Measurements from ENCODE around the gene KCND3.

KCND3 gene

GRCh38 chr1:111990026-111990877, 784 bp upstream of the KCND3 start (continued):
- TF ChIP-seq BCL6B (tag by site-specific recombination; IDR thresholded peaks at IDR 0.05) (no peak), RBAK (tag by site-specific recombination; IDR thresholded peaks at IDR 0.05) (no peak), FEZF1 (tag by site-specific recombination; IDR thresholded peaks at IDR 0.05) (no peak)

- POLR2A ChIA-PET: no interaction called here
- no peaks in the 10 kb centered on the region for H3K9me3 ChIP-seq (ENCODE audit: control insufficient read depth, insufficient read depth, low read depth, low read length)
- H3K27ac ChIP-seq (ENCODE audit: extremely low read depth, low read depth, low read length): no peak overlapping the region; the same call in 1 of the 2 replicates
- peak overlapping the region; percentile 46 for H3K4me3 ChIP-seq (ENCODE audit: low read depth, low read length)
- TF ChIP-seq YY1 (tag by site-specific recombination; IDR thresholded peaks at IDR 0.05) (0 out of 2 replicates have a peak, but pooled peaks have one; percentile 20), ELK4 (IDR thresholded peaks at IDR 0.05; ENCODE audit: borderline replicate concordance, low read depth, low read length) (no peak), ZBTB6 (tag by site-specific recombination; IDR thresholded peaks at IDR 0.05) (peak; percentile 43; the same call in 1 of the 2 replicates), ZFHX2 (tag by site-specific recombination; conservative IDR thresholded peaks at IDR 0.05) (peak; percentile 98), EGR2 (tag by site-specific recombination; IDR thresholded peaks at IDR 0.05; ENCODE audit: low read depth) (peak; percentile 88), KLF10 (tag by site-specific recombination; IDR thresholded peaks at IDR 0.05) (no peak), ZBTB8A (tag by site-specific recombination; IDR thresholded peaks at IDR 0.05) (peak; percentile 31; the same call in 1 of the 2 replicates), PATZ1 (tag by site-specific recombination; IDR thresholded peaks at IDR 0.05) (peak; percentile 22; the same call in 1 of the 2 replicates)
- CTCF ChIA-PET: no interaction called here
- H3K36me3 ChIP-seq (ENCODE audit: control insufficient read depth in 2 of 2, insufficient read depth in 1 of 2, low read length in 2 of 2): no peaks in the 10 kb centered on the region
- H3K4me1 ChIP-seq (ENCODE audit: control insufficient read depth, insufficient read depth, low read length): 0 out of 2 replicates have a peak, but pooled peaks cover 2% of the 10 kb centered on the region
These were observed 570 bp downstream of the KCND3 start for GRCh38 chr1:111988743-111989453.

- CTCF ChIA-PET: no interaction called here
- TF ChIP-seq SCRT1 (tag by site-specific recombination; IDR thresholded peaks at IDR 0.05; ENCODE audit: borderline replicate concordance): no peak; the same call in 1 of the 2 replicates
- peak; percentile 20; the same call in 1 of the 2 replicates for TF ChIP-seq SCRT2 (tag by site-specific recombination; IDR thresholded peaks at IDR 0.05)
- no peaks in the 10 kb centered on the region for H3K36me3 ChIP-seq (ENCODE audit: control insufficient read depth in 2 of 2, insufficient read depth in 1 of 2, low read length in 2 of 2)
- 0 out of 2 replicates have a peak, but pooled peaks cover 2% of the 10 kb centered on the region for H3K4me1 ChIP-seq (ENCODE audit: control insufficient read depth, insufficient read depth, low read length)
- H3K4me3 ChIP-seq (ENCODE audit: low read depth, low read length): no peak overlapping the region
- no peaks in the 10 kb centered on the region for H3K9me3 ChIP-seq (ENCODE audit: control insufficient read depth, insufficient read depth, low read depth, low read length)
- POLR2A ChIA-PET: no interaction called here
- H3K27ac ChIP-seq (ENCODE audit: extremely low read depth, low read depth, low read length): no peak overlapping the region
These were observed 1.1 kb downstream of the KCND3 start for GRCh38 chr1:111988377-111988742.
